Daoy (cell line): Measurements from ENCODE around the gene BMS1. TPM values are rescaled to one million over a fixed set of nuclear protein-coding genes. Genes with fewer than 3 reads are reported as not detected.

Experiments
- total RNA-seq: library from RNA; depleted of rRNA; stranded (reverse); fragments of >200 nt; shearing (Covaris generic); gene quantifications from 2 replicates; pipeline ENCODE4 v1.2.3, GENCODE V29; 2014; rRNA removed

The BMS1 gene
- total RNA-seq, 1 experiment from 2014 or later = 30.3 TPM

Other genes starting within 250 kb of the BMS1 start
- 3.4 and 9.3 TPM in 2 replicates for gene ZNF33B, start 144.2 kb upstream of the BMS1 start, total RNA-seq